ENCODE measurements around the gene MARCHF6.
"Not testable (repeated sequence)": the region's sequence is repeated elsewhere in the genome, so short reads cannot be mapped to it uniquely, and the experiment has no call there.

The MARCHF6 gene

DNA sequence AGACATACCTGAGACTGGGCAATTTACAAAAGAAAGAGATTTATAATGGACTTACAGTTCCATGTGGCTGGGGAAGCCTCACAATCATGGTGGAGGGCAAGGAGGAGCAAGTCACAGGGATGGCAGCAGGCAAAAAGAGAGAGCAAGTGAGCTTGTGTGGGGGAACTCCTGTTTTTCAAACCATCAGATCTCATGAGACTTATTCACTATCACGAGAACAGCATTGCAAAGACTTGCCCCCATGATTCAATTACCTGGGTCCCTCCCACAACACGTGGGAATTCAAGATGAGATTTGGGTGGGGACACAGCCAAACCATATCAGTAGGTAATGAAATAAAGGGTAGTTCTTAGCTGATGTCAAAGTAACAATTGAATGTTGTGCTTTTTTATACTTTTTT, 17.9 kb downstream of the MARCHF6 start:
- H3K27ac ChIP-seq (ENCODE audit: low read depth, low read length); H3K4me3 ChIP-seq (ENCODE audit: low read length); H3K9me3 ChIP-seq (ENCODE audit: insufficient read depth, low read depth, low read length); H3K9ac ChIP-seq (ENCODE audit: low read depth, low read length); H3K27me3 ChIP-seq (ENCODE audit: insufficient read depth, low read length); H3K36me3 ChIP-seq (ENCODE audit: insufficient read depth, low read length): not testable (repeated sequence)
- peaks cover 14% of the 10 kb centered on the region for H3K4me1 ChIP-seq (ENCODE audit: insufficient read depth, low read length)
- WGBS, result 84% methylated on average over 2 of the region's 2 CpGs

DNA sequence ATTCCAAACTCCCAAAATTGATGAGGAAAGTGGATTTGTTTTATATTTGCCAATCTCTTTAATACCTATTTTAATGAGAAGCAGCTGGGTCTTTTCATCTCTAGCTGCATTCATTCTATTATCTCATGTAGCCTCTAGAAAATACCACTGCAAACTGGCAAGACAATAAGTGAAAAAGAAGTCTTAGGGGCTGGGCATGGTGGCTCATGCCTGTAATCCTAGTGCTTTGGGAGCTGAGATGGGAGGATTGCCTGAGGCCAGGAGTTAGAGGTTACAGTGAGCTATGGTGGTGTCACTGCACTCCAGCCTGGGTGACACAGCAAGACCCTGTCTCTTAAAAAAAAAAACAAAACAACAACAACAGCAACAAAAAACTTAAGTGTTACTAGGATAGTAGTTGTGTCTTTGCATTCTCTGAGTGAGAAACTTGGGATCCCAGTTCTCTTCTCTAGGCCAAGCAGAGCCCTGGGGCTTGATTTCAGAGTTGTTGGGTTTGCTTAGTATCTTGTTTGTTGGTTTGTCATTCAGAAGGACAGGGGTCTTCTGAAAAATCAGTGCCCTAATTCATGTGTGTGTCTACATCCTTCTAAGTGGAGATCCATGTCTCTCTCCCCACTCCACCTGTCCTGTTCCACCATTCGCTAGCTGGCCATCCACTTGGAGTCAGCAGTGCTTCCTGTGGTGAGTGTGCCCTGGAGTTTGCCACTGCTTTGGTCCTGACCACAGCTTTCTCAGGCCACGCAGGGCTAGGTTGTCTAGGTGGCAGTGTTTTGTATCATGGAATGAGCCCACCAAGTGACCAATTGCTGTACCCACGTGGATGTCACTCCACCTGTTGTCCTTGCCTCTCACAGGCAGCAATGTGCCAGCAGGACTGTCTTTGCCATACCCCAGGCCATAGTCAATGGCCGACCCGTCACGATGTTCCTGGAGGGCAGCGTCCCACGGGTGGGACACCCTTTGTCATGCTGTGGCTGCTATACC, 19.5 kb downstream of the MARCHF6 start:
- no peak overlapping the region for H3K27ac ChIP-seq (ENCODE audit: low read depth, low read length)
- 97% methylated on average over 8 of the region's 8 CpGs for WGBS

DNA sequence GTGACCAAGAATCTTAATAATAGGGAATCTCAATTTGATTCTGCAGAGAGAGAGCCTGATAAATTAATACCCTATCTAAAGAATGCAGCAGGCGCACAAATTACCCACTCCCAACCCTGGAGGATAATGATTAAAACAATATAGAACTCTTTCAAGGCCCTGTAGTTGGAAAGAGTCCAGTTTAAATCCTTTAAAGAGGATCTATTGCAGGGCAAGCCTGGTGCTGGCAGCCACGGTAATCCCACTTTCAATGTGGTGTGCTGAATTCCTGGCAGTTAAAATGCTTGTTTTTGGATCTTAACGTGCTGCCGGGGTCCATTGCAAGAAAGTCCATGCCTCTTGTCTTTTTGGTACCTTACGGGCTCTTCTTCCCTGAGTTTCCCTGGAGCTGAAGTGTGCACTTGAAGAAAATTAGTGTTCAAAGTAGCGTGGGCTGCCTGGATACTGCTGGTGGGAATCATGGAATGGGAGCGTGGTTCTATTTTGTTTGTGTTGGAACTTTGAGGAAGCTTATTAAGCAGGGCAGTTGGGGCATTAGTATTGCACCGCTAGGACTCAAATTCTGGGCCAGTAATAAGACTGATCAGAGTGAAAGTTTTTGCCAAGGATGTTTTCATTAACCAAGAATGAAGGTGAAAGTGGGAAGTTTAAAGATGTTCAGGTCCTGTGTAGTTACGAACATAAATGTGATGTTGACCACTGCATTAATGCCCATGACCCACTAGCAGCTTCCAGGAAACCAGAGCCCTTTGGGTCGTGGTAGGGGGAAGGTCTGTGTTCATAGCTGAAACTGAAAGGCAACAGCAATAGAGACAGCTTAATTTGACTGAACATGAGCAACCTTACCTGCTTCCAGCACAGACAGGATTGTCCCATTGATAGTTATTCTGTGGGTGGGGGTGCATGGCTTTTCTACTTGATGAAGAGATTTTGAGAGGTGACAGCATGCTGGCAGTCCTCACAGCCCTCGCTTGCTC, 20.8 kb downstream of the MARCHF6 start:
- Histone ChIP-seq H3K27me3 (ENCODE audit: insufficient read depth, low read length) (no peaks in the 10 kb centered on the region), H3K36me3 (ENCODE audit: insufficient read depth, low read length) (peaks cover 21% of the 10 kb centered on the region; the same call in 1 of the 2 replicates), H3K4me1 (ENCODE audit: insufficient read depth, low read length) (peaks cover 11% of the 10 kb centered on the region), H3K27ac (ENCODE audit: low read depth, low read length) (no peak overlapping the region), H3K9ac (ENCODE audit: low read depth, low read length) (no peak overlapping the region), H3K4me3 (ENCODE audit: low read length) (no peak overlapping the region), H3K9me3 (ENCODE audit: insufficient read depth, low read depth, low read length) (no peaks in the 10 kb centered on the region)
- 95% methylated on average over 11 of the region's 11 CpGs for WGBS

More for the DNA sequence above, 19.5 kb downstream of the MARCHF6 start:
- Histone ChIP-seq H3K9ac (ENCODE audit: low read depth, low read length) (no peak overlapping the region), H3K27me3 (ENCODE audit: insufficient read depth, low read length) (no peaks in the 10 kb centered on the region), H3K4me1 (ENCODE audit: insufficient read depth, low read length) (peaks cover 14% of the 10 kb centered on the region), H3K9me3 (ENCODE audit: insufficient read depth, low read depth, low read length) (no peaks in the 10 kb centered on the region), H3K4me3 (ENCODE audit: low read length) (no peak overlapping the region), H3K36me3 (ENCODE audit: insufficient read depth, low read length) (peaks cover 9% of the 10 kb centered on the region; the same call in 1 of the 2 replicates)

DNA sequence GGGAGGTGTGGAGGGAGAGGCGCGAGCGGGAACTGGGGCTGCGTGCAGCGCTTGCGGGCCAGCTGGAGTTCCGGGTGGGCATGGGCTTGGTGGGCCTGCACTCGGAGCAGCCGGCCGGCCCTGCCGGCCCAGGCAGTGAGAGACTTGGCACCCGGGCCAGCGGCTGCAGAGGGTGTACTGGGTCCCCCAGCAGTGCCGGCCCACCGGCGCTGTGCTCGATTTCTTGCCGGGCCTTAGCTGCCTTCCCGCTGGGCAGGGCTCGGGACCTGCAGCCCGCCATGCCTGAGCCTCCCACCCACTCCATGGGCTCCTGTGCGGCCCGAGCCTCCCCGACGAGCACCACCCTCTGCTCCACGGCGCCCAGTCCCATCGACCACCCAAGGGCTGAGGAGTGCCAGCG, 21.7 kb downstream of the MARCHF6 start:
- not testable (repeated sequence) for H3K4me3 ChIP-seq (ENCODE audit: low read length); H3K9me3 ChIP-seq (ENCODE audit: insufficient read depth, low read depth, low read length); H3K9ac ChIP-seq (ENCODE audit: low read depth, low read length); H3K27me3 ChIP-seq (ENCODE audit: insufficient read depth, low read length); H3K27ac ChIP-seq (ENCODE audit: low read depth, low read length)
- H3K4me1 ChIP-seq (ENCODE audit: insufficient read depth, low read length), result peaks cover 11% of the 10 kb centered on the region
- H3K36me3 ChIP-seq (ENCODE audit: insufficient read depth, low read length), result peaks cover 27% of the 10 kb centered on the region; the same call in 1 of the 2 replicates
- WGBS, result 98% methylated on average over 29 of the region's 29 CpGs

DNA sequence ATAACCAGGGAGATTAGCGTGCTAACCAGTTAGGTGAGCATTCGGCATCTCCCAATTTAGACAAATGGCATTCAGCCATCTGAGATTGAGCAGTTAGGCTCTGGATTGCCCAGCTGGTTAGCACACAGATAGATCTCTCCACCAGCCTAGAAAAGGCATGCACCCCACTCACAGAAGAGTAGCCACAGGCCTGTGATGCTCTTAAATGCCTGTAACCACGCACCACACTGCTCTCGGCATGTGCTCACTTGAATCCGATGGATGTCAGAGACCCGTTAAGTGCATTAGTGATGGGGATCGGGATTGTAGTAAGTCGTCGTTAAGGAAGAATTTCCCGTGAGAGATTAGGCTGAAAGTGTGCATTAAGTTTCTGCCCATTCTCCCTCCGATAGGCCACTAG, 23.0 kb downstream of the MARCHF6 start:
- WGBS, result 85% methylated on average over 11 of the region's 11 CpGs
- Histone ChIP-seq H3K27me3 (ENCODE audit: insufficient read depth, low read length) (no peaks in the 10 kb centered on the region), H3K27ac (ENCODE audit: low read depth, low read length) (no peak overlapping the region), H3K9me3 (ENCODE audit: insufficient read depth, low read depth, low read length) (no peaks in the 10 kb centered on the region), H3K4me3 (ENCODE audit: low read length) (no peak overlapping the region), H3K4me1 (ENCODE audit: insufficient read depth, low read length) (peaks cover 10% of the 10 kb centered on the region), H3K36me3 (ENCODE audit: insufficient read depth, low read length) (peaks cover 36% of the 10 kb centered on the region), H3K9ac (ENCODE audit: low read depth, low read length) (no peak overlapping the region)

DNA sequence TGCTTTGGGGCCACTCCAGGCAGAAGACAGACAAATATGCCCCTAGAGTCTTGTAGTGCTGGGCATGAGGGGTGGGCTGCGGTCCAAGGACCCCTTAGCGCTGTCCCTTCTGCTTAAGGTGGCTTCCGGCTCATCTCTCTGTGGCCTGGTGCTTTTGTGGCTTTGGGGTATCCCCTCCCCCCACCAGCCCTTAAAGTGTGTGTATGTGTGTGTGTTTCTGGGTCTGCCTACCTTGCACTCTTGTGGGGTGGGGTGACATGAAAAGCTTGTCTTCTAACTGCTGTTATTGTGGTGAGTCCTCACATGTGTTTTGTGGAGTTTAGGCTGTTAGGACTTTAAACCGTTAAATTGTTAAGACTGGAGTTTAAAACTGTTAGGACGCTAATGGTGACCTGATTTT, 23.6 kb downstream of the MARCHF6 start:
- H3K9me3 ChIP-seq (ENCODE audit: insufficient read depth, low read depth, low read length), result no peaks in the 10 kb centered on the region
- H3K9ac ChIP-seq (ENCODE audit: low read depth, low read length), result no peak overlapping the region
- H3K27me3 ChIP-seq (ENCODE audit: insufficient read depth, low read length), result no peaks in the 10 kb centered on the region
- peaks cover 41% of the 10 kb centered on the region for H3K36me3 ChIP-seq (ENCODE audit: insufficient read depth, low read length)
- no peak overlapping the region for H3K27ac ChIP-seq (ENCODE audit: low read depth, low read length)
- WGBS, result 97% methylated on average over 5 of the region's 5 CpGs
- H3K4me1 ChIP-seq (ENCODE audit: insufficient read depth, low read length), result peaks cover 7% of the 10 kb centered on the region
- H3K4me3 ChIP-seq (ENCODE audit: low read length), result no peak overlapping the region

DNA sequence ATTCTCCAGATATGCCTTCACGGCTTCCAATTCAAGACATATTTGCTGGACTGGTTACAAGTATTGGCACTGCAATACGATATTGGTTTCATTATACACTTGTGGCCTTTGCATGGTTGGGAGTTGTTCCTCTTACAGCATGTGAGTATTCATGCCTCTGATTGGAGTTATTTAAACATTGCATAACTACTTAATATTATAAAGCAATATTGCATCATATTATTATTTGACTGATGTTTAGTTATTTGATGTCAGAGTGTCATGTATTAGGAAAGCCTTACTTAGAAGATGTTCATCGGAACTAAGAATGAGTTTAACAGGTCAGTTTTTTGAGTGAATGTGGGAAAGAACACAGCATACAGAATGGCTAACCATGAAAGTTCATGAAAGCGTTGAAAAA, 28.3 kb downstream of the MARCHF6 start:
- Histone ChIP-seq H3K36me3 (ENCODE audit: insufficient read depth, low read length) (peaks cover 72% of the 10 kb centered on the region), H3K27me3 (ENCODE audit: insufficient read depth, low read length) (no peaks in the 10 kb centered on the region), H3K4me3 (ENCODE audit: low read length) (no peak overlapping the region), H3K27ac (ENCODE audit: low read depth, low read length) (no peak overlapping the region), H3K4me1 (ENCODE audit: insufficient read depth, low read length) (peaks cover 3% of the 10 kb centered on the region; the same call in 1 of the 2 replicates), H3K9me3 (ENCODE audit: insufficient read depth, low read depth, low read length) (no peaks in the 10 kb centered on the region), H3K9ac (ENCODE audit: low read depth, low read length) (no peak overlapping the region)
- 93% methylated on average over 4 of the region's 4 CpGs for WGBS

DNA sequence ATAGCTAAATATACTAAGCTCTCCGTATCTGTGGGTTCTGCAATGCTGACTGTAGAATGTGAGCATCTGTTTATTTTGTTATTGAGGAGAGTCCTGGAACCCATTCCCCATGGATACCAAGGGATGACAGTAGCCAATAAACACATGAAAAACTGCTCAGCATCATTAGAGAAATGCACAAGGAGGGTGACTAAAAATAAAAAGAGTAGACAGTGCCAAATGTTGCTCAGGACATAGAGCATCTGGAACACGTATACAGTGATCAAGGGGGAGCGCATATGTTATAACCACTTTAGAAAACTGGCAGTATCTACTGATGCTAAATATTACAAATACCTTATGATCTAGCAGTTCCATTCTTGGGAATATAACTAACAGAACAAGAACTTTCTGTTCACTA, 31.0 kb downstream of the MARCHF6 start:
- no peaks in the 10 kb centered on the region for H3K9me3 ChIP-seq (ENCODE audit: insufficient read depth, low read depth, low read length)
- H3K36me3 ChIP-seq (ENCODE audit: insufficient read depth, low read length), result peaks cover 68% of the 10 kb centered on the region
- no peak overlapping the region for H3K4me3 ChIP-seq (ENCODE audit: low read length)
- H3K4me1 ChIP-seq (ENCODE audit: insufficient read depth, low read length), result no peaks in the 10 kb centered on the region
- H3K27ac ChIP-seq (ENCODE audit: low read depth, low read length), result no peak overlapping the region
- 95% methylated on average over 3 of the region's 3 CpGs for WGBS
- H3K27me3 ChIP-seq (ENCODE audit: insufficient read depth, low read length), result no peaks in the 10 kb centered on the region
- H3K9ac ChIP-seq (ENCODE audit: low read depth, low read length), result no peak overlapping the region

DNA sequence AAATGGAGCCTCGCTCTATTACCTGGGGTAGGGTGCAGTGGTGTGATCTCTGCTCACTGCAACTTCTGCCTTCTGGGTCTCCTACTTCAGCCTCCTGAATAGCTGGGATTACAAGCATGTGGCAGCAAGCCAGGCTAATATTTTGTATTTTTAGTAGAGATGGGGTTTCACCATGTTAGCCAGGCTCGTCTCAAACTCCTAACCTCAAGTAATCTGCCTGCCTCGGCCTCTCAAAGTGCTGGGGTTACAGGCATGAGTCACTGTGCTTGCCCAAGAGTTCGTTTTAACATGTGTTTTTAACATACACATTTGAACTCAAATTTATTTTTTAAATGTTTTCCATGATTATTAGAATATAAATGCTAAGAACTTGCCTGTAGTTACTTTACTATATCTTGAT, 34.2 kb downstream of the MARCHF6 start:
- H3K9ac ChIP-seq (ENCODE audit: low read depth, low read length), result no peak overlapping the region

DNA sequence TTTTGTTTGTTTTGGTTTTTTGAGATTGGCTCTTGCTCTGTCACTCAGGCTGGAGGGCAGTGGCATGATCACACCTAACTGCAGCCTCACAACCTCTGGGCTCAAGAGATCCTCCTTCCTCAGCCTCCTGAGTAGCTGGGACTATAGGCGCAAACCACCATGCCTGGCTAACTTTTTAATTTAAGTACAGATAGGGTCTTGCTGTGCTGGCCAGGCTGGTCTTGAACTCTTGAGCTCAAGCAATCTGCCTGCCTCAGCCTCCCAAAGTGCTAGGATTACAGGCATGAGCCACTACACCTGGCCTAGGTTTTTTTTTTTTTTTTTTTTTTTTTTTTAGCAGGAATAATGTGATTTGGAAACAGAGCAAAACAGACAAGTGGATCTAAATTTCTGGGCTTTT, 37.6 kb downstream of the MARCHF6 start:
- no peak overlapping the region for H3K9ac ChIP-seq (ENCODE audit: low read depth, low read length)
- peaks cover 6% of the 10 kb centered on the region; the same call in 1 of the 2 replicates for H3K4me1 ChIP-seq (ENCODE audit: insufficient read depth, low read length)
- H3K4me3 ChIP-seq (ENCODE audit: low read length), result no peak overlapping the region
- peaks cover 82% of the 10 kb centered on the region for H3K36me3 ChIP-seq (ENCODE audit: insufficient read depth, low read length)
- no peaks in the 10 kb centered on the region for H3K9me3 ChIP-seq (ENCODE audit: insufficient read depth, low read depth, low read length)
- WGBS, result 100% methylated on average over 1 of the region's 1 CpG
- H3K27me3 ChIP-seq (ENCODE audit: insufficient read depth, low read length), result no peaks in the 10 kb centered on the region
- no peak overlapping the region for H3K27ac ChIP-seq (ENCODE audit: low read depth, low read length)

More for the DNA sequence above, 34.2 kb downstream of the MARCHF6 start:
- Histone ChIP-seq H3K4me1 (ENCODE audit: insufficient read depth, low read length) (no peaks in the 10 kb centered on the region), H3K9me3 (ENCODE audit: insufficient read depth, low read depth, low read length) (no peaks in the 10 kb centered on the region), H3K4me3 (ENCODE audit: low read length) (no peak overlapping the region), H3K27me3 (ENCODE audit: insufficient read depth, low read length) (no peaks in the 10 kb centered on the region), H3K36me3 (ENCODE audit: insufficient read depth, low read length) (peaks cover 78% of the 10 kb centered on the region), H3K27ac (ENCODE audit: low read depth, low read length) (no peak overlapping the region)
- WGBS, result 98% methylated on average over 4 of the region's 4 CpGs

Data from HUES64 (cell line).